Activated T-cell treated with anti-CD3 and anti-CD28 coated beads, Interleukin-2, amount 50 U/mL, for 1 hour (primary cell): ENCODE results near the gene CACNA1B.
"Not testable (repeated sequence)": the region's sequence is repeated elsewhere in the genome, so short reads cannot be mapped to it uniquely, and the experiment has no call there.

Source experiments
- DNase-seq: peaks from one replicate; pipeline ENCODE4 v3.0.0-alpha.2; 2020

Gene CACNA1B

DNA sequence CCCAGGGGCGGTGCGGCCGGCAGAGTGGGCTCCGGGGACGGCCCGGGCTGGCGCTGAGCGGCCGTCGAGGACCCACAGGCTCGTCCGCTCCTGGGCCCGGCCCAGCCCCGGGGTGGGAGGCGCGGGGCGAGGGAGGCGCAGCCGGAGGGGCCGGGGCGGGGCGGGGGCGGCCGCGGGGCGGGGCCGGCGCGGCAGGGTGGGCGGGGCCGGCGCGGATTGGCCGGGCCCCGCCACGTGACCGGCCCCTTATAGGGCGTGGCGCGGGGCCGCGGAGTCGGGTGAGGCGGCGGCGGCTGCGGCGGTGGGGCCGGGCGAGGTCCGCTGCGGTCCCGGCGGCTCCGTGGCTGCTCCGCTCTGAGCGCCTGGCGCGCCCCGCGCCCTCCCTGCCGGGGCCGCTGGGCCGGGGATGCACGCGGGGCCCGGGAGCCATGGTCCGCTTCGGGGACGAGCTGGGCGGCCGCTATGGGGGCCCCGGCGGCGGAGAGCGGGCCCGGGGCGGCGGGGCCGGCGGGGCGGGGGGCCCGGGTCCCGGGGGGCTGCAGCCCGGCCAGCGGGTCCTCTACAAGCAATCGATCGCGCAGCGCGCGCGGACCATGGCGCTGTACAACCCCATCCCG, at the start of gene CACNA1B:
TSS of gene CACNA1B (plus strand) at position 277 of the 617 bp plus-strand sequence. CDS start at position 429, 152 bp downstream.
- DNase-seq: not testable (repeated sequence)

DNA sequence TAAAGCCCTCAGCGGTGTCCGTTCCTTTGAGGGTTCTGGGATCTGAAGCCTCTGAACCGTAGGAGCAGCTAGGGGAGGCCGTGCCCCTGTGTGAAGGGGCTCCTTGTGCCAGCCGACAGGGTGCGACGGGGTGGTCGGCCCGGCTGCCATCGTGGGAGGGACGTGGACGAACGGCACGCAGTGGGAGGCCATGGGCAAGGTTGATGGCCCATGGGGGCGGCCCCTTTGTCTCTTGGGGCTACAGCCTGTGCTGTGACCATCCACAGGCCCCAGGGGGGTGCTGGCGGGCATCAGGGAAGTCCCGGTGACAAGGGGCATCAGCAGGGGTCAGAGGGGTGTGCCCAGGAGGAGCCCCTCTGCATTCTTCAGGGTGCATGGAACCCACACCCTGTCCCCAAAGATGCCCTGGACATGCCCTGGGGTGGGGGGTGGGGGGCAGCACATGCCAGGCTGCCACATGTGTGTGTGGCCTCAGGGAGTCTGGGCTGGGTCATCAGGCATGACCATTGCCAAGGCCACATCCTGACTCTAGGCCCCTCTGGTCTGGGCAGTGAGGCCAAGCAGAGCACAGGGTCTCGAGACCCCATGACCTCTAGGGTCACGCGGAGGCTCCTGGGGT, 49.6 kb upstream of the CACNA1B start:
- DNase-seq: no peak

DNA sequence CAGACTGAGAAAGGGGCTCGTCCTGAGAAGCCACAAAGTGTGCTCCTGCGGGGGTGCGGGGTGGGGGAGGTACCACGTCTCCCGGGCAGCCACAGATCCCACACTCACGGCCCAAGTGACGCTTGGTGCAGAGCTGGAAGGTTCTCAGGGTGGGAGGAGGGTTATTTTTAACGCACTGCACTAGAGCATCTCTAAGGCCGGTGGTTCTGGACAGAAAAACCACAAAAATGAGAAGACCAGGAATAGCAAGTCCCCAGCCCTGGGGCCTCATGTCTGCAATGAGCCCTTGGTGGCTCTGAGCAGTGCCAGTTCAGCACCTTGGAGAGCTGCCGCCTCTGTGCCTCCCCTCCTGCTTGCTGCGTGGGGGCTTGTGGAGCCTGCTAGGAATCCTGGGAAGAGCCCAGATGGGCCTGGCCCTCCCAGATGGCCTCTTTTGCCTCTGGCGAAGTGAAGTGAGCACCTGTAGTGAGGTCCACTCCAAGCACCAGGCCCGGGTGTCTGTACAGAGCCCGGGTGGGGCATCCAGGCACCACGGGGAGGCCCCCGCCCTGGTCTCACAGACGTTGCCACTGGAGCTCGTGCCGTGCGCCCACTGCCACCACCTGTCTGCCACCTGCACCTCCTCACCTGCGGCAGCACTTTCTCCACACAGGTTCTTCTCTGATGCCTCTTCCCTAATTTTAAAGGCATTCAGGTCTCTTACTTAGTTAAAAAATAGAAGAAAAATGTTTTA, 48.9 kb upstream of the CACNA1B start:
- DNase-seq: no peak

DNA sequence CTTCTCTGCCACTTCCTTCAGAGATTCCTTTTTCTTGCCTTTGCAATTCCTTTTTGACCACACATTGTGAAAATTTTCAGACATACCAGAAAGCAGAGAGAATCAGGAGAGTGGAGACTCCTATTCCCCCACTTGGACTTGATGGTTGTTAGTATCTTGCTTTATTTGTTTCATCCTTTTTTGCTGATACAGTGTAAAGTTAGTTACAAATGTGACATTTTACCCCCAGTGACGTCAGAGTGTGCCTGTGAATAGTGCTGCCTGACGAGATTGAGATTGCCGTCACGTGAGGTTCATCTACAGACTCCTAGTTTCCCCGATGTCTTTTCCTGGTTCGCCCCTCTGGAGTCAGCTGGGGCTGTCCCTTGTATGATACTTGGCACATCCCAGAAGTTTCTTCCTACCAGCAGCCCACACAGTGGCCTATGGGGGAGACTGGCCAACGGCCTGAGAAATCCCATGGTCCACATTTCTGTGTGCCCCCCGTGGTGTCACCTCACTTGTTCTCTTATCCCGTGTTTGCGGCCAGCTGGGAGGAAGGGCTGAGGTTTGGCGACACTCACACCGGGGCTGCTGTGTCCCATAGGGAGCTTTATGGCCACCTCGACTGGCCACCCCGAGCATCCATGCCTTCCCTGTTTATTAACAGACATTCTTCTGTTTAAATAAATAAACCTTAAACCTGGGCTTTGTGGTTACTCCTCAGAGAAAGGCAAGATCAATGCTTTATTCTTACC, 48.2 kb upstream of the CACNA1B start:
- DNase-seq: no peak

DNA sequence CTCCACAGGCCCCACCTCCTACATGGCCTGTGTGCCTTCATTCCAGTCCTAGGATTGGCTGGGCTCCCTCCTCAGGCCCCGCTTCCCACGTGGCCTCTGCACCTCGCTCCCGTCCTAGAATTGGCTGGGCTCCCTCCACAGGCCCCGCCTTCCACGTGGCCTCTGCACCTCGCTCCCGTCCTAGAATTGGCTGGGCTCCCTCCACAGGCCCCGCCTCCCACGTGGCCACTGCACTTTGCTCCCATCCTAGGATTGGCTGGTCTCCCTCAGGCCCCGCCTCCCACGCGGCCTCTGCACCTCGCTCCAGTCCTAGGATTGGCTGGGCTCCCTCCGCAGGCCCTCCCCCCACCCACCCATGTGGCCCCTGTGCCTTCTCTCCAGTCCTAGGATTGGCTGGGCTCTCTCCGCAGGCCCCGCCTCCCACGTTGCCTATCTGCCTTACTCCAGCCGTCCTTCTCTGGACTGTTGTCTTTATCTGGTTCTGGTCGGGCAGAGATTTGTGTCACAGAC, 45.3 kb upstream of the CACNA1B start:
- DNase-seq: no peak

DNA sequence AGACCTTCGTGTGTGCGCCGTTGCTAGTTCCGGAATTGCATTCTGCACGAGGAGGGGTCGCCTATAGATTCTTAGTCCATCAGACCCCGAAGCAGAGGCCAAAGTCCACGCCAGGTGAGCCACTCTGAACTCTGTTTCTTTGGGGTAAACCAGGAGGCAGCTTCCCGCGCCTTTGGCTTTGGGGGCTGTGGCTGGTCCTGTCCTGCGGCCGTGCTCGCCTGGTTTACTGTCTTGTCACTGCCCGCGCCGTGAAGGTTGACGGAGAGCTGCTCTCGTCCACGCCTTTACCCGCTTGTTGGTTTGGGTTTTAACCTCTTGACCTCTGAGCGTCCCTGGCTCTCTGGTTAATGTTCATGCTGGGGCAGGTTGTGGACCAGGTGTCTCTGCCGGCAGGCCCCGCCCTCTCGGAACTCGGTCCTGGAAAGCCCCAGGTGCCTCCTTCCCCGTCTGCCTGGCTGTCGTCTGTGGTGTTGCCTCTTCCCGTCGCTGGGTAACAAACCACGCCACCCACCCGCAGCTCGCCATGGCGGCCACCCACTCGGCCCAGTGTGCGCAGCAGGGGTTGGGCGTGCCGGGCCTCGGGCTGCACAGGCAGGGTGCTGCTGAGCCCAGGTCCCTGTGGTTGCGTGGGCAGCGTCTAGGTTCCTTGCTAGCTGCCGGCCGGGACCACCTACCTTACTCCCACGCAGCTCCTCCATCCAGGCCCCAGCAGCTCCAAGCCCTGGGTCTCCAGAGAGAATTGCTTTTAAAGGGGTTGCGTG, 44.6 kb upstream of the CACNA1B start:
- no peak for DNase-seq

DNA sequence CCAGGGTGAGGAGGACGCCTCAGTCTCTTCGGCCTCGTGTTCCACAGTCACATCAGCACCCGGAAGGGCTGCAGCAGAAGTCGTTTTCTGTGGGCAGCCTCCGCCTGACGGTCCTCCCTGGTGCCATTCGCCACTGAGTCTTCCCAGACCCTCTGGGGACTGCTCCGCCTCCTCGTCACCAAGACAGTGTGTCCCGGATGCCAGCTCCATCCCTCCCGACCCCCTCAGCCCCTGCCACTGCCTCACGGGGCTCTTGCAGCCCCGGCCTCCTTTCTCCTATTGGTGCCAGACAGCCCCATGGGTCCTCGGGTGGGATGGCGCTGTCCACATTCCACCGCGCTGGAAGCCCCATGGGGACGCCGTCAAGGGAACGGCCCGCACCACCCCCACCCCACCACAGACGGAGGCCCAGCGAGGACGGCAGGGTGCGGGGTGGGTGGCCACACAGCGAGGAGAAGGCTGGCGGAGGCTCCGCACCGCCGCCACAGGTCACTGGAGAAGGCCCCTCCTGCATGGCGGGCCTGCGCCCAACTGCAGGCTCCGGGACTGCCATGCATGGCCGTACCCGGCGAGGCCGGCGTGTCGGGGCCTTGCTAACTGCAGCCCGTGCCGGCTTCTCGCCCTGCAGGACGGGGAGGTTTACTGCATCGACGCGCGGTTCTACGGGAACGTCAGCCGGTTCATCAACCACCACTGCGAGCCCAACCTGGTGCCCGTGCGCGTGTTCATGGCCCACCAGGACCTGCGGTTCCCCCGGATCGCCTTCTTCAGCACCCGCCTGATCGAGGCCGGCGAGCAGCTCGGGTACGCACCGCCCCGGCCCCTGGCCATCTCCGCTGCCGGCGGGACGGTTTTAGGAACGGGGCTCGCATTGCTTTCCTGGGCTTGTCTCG, 43.6 kb upstream of the CACNA1B start:
- DNase-seq: no peak

DNA sequence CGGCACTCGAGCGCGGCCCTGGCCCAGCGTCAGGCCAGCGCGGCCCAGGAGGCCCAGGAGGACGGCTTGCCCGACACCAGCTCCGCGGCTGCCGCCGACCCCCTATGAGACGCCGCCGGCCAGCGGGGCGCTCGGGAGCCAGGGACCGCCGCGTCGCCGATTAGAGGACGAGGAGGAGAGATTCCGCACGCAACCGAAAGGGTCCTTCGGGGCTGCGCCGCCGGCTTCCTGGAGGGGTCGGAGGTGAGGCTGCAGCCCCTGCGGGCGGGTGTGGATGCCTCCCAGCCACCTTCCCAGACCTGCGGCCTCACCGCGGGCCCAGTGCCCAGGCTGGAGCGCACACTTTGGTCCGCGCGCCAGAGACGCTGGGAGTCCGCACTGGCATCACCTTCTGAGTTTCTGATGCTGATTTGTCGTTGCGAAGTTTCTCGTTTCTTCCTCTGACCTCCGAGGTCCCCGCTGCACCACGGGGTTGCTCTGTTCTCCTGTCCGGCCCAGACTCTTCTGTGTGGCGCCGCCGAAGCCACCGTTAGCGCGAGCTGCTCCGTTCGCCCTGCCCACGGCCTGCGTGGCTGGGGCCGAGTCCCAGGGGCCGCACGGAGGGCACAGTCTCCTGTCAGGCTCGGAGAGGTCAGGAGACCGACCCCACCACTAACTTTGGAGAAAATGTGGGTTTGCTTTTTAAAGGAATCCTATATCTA, 42.6 kb upstream of the CACNA1B start:
- no peak for DNase-seq

DNA sequence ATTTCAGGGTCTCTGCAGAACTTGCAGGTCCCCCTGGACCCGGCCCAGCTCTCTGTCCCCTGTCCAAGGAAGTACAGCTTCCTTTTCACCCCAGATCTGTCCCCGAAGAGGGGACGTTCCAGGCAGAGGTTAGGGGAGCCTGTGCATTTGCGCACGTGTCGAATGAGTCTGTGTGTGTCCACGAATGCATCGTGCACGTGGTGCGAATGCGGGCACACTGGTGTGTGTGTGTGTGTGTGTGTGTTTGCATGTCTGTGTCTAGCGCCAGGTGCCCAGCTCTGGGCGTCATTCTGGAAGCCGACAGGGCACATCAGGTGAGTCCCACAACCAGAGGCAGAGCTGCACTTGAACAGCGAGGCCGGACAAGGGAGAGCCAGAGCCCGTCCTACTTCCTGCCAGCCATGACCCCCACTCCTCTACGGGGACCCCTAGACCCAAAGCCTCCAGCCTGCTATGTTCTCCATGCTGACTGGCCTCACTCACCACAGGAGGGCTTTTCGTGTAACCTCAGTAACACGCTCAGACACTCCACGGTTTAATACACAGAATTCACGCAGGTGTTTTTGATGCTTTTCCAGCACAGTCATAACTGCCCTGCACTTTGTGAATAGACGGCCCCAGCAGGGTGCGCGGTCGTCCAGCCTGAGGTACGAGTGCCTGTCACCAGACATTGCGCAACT, 41.3 kb upstream of the CACNA1B start:
- DNase-seq: no peak

DNA sequence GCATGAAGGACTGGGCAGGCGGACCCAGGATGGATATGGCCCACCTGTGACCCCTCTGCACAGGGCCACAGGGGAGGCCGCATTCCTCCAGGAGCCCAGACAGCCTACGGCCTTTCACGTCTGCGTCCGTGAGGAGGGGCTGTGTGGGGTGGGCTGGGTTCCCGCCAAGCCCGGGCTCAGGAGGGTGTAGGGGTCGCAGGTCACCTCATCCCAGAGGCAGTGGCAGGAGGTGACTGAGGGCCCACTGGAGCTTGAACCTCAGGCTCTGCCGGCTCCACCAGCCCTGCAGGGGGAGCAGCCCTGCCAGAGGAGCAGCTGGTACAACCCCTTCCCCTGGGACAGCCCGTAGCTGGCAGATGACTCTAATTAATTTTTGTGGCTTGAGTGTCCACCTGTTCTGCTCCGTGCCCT, 40.7 kb upstream of the CACNA1B start:
- DNase-seq: no peak

DNA sequence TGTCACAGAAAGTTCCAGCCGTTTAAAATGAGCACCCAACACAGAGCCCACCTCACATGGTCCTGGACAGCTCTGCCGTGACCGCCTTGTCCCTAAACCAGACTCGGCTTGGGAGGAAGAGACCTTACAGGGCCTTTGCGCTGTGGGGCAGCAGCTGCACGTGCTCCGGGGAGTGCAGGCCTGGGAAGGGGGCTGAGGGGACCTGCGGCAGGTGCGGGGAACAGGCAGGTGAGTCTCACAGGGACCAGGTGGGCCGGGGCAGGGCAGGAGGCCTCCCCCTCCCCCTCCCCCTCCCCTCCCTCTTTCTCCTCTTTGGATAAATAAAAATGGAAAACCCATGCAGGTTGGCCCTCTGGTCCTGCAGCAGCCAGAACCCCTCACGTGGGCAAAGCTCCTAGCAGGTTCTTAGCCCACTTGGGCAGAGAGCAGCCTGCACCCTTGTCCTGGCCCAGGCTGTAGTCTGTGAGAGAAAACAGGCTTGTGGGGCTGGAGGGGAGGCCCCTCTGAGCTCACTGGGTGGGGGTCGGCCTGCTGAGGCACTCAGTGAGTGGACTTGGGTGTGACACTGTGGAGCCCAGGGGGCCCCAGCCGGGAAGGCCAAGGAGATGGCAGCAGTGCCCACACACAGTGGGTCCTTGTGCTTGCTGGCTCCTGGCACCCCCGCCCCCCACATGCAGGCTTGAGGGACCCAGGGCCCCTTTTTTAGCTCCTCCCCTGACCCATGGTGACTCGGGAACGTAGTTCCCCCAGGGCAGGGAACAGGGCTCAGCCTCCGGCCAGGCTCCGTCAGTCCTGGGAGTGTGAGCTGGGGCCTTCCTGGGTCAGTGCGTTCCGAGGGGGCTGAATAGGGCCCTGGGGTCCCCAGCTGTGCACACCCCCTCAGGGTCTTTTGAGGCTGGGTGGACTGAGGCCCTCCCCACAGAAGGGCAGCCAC, 40.0 kb upstream of the CACNA1B start:
- DNase-seq: no peak

DNA sequence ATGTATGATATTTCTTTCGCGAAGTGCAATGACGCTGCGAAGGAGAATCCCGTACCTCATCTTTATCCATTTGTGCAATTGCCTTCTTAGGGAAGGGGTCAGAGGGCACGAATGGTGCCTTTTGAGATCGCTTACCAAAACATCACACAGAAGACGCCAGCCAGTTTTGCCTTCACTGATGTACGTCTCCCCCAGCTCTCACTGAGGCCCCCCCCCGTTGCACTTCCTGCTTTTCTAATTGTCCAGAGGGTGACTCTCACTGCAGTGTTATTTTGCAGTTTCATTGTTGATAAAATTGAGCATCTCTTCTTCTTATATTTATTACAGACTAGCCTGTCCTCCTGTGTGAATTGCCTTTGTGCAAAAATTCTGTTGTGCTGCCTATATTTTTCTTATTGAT, 39.0 kb upstream of the CACNA1B start:
- DNase-seq: no peak

DNA sequence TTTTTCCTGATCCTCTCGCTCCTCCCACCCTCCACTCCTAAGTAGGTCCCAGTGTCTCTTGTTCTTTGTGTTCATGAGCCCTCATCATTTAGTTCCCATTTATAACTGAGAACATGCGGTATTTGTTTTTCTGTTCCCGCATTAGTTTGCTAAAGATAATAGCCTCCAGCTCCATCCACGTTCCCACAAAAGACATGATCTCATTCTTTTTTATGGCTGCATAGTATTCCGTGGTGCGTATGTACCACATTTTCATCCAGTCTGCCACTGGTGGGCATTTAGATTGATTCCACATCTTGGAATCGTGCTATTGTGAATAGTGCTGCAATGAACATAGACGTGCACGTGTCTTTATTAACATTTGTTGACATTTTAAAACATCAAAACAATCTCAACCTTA, 34.2 kb upstream of the CACNA1B start:
- no peak for DNase-seq

DNA sequence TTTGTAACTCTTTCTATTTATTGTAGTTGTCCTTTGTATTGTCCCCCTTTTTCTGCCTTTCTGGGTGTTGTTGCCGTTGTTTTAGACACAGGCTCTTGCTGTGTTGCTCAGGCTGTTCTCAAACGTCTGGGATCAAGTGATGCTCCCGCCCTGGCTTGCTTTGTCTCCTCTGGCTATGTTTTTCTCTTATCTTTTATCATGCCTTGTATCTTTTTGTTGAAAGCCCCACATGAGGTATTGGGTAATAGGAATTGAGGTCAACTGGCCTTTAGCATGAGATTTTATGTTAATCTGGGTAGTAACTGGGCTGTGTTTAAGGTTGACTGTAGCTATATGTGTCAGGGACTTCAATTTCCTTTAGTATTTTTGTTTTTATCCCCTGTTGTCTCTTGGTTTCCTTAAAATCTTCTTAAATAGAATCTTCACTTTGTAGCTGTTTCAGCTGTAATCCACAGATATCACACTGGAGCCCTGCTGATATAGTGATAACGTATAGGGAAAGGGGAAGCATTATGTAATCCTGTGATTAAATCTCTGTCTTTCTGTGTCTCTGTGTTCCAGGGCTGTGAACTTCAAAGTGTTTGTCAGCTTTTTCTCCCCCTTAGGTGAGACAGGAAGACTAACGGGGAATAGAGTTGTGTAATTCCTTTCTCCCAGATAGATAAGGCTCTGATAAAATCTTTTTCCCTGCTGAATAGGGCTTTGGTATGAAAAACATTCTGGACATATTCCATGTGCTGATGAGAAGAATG, 25.9 kb upstream of the CACNA1B start:
- no peak for DNase-seq

DNA sequence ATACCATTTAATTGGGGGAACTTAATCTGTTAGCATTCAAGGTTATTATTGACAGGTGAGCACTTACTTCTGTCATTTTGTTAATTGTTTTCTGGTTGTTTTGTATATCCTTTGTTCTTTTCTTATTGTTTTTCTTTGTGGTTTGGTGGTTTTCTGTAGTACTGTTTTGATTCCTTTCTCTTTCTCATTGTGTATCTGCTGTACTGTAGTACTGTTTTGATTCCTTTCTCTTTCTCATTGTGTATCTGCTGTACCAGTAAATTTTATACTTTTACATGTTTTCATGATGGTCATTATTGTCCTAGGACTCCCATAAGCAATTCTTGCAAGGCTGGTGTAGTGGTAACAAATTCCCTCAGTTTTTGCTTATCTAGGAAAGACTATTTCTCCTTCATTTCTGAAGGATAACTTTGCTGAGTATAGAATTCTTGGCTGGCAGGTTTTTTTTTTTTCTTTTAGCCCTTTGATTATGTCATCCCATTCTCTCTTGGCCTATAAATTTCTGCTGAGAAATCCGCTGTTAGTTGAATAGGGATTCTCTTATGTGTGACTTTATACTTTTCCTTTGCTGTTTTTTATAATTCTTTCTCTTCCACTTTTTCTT, 24.1 kb upstream of the CACNA1B start:
- no peak for DNase-seq

DNA sequence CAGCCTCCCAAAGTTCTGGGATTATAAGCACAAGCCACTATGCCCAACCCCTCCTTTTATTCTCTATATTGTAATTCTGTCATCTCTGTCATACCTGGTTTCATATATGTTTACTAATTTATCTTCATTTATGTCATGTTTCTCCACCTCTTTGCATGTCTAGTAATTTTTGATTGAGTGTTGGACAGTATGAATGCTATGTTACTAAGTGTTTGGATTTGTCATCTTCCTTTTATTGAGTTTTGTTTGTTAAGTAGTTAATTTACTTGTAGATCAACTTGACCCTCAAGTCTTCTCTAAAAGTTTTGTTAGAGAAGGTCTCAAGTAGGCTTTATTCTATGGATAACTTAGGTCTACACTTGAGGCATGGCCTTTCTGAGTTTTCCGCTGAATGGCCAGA, 17.2 kb upstream of the CACNA1B start:
- no peak for DNase-seq

DNA sequence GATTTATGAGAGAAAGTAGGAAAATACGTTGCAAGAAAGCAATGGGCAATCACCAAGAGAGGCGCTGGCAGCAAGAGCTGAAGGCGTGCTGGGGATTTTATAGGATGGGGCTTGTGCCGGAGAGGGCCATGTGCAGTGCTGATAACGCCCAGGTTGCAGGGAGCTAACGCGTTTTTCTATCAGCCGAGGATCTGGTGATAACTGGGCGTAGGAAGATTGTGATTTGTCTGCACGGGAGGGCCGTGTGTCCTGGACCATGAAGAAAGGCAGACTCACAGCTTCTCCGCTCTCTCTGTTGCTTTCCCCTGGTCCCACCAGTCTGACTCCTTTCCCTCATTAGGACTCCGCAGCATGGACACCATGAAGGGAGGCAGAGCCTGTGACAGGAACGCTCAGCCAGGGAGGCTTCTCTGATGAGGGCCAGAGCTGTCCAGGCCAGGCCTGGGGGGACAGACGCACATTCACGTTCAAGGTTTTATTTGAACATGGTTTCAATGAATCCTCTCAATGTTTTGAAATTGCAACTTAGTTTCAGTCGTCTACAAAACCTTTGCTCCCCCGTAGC, 11.9 kb upstream of the CACNA1B start:
- no peak for DNase-seq
